ENCODE measurements around the gene KCNMB4. TPM values are rescaled to one million over a fixed set of nuclear protein-coding genes. Genes with fewer than 3 reads are reported as not detected.

The KCNMB4 gene
- polyA plus RNA-seq, 1 donor (not counting 4 experiments of a cell fraction or from before 2014, with no cell fraction given): 0.77 TPM

DNA sequence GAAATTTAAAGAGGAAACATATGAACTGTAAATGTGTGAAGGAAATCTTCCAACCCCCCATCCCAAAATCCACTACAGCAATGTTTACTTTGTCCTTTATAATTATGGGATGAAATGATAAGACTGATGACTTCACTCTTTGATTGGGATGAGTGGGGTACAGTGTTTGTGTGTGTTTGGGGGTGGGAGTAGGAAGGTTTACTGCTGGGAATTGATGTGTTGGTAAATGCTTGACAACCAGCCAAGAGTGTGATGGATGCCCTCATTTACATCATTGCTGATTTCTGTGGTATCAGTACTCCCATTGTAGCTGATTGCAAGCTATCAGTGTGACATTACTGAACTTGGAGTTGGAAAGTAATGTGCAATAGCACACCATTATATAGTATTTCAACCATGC lies 90.9 kb downstream of the KCNMB4 start:
- no peaks in the 10 kb centered on the region for H4K20me1 ChIP-seq (ENCODE audit: control insufficient read depth, extremely low read depth, insufficient read depth, low read length)
- no peak for TF ChIP-seq EZH2 (IDR thresholded peaks at IDR 0.05; ENCODE audit: low read length)
- TF ChIP-seq, protein P1, sequence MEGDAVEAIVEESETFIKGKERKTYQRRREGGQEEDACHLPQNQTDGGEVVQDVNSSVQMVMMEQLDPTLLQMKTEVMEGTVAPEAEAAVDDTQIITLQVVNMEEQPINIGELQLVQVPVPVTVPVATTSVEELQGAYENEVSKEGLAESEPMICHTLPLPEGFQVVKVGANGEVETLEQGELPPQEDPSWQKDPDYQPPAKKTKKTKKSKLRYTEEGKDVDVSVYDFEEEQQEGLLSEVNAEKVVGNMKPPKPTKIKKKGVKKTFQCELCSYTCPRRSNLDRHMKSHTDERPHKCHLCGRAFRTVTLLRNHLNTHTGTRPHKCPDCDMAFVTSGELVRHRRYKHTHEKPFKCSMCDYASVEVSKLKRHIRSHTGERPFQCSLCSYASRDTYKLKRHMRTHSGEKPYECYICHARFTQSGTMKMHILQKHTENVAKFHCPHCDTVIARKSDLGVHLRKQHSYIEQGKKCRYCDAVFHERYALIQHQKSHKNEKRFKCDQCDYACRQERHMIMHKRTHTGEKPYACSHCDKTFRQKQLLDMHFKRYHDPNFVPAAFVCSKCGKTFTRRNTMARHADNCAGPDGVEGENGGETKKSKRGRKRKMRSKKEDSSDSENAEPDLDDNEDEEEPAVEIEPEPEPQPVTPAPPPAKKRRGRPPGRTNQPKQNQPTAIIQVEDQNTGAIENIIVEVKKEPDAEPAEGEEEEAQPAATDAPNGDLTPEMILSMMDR (optimal IDR thresholded peaks at IDR 0.05 in 1 of 3, IDR thresholded peaks at IDR 0.05 in 1 of 3, conservative IDR thresholded peaks at IDR 0.05 in 1 of 3; ENCODE audit: extremely low read depth in 1 of 3, insufficient read depth in 2 of 3, low read length in 3 of 3): no peak
- DNase-seq (ENCODE audit: low read depth, low spot score) (no peak), FAIRE-seq (no peak)
- no peak overlapping the region for H3K4me3 ChIP-seq (ENCODE audit: control insufficient read depth in 2 of 3, extremely low read depth in 1 of 3, insufficient read depth in 2 of 3, low read depth in 1 of 3, low read length in 3 of 3)
- no peaks in the 10 kb centered on the region for H3K36me3 ChIP-seq (ENCODE audit: control insufficient read depth in 2 of 2, extremely low read depth in 1 of 2, insufficient read depth in 2 of 2, low read length in 2 of 2)
- no peaks in the 10 kb centered on the region for H3K79me2 ChIP-seq (ENCODE audit: control insufficient read depth, insufficient read depth, low read length)
- no peaks in the 10 kb centered on the region for H3K9me1 ChIP-seq (ENCODE audit: control insufficient read depth, extremely low read depth, insufficient read depth, low read length)
- no peak overlapping the region for H3K4me2 ChIP-seq (ENCODE audit: control insufficient read depth, extremely low read depth, insufficient read depth, low read depth, low read length)
- no peak overlapping the region for H3K9ac ChIP-seq (ENCODE audit: control insufficient read depth, extremely low read depth, insufficient read depth, low read length)
- no peak overlapping the region for H2AFZ ChIP-seq (ENCODE audit: control insufficient read depth, low read length)
- dilution Hi-C loops (cut with MboI; ENCODE audit: extremely low pct_ligation_motif_present, low sequenced_read_pairs): no loop called here
- H3K9me3 ChIP-seq (ENCODE audit: control insufficient read depth, low read depth, low read length): no peaks in the 10 kb centered on the region
- no peak overlapping the region for H3K27ac ChIP-seq (ENCODE audit: control insufficient read depth, insufficient read depth, low read length)
- H3K4me1 ChIP-seq (ENCODE audit: control insufficient read depth, extremely low read depth, insufficient read depth, low read length): no peaks in the 10 kb centered on the region
- H3K27me3 ChIP-seq (ENCODE audit: control insufficient read depth, extremely low read depth, insufficient read depth, low read length): no peaks in the 10 kb centered on the region

DNA sequence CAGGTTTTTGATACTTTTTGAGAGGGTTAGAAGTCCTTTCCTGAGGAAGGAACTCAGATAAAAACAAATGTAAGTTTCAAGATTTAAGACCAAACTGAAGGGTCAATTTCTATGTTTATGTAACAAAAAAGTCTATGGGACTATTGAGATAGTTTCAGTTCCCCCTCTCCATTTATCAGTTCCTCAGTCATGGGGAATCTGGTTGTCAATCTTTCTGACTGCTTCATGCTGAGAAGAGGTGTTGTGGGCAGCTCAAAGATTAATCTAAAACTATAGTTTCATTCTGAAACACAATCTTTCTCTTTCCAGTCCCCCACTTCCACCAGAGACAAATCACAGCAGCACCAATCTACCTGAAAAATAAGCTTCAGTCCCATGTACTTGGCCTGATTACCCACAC lies 93.7 kb downstream of the KCNMB4 start:
- no peak for FAIRE-seq
- Histone ChIP-seq H3K79me2 (ENCODE audit: control insufficient read depth, insufficient read depth, low read length) (no peaks in the 10 kb centered on the region), H3K36me3 (ENCODE audit: control insufficient read depth in 2 of 2, extremely low read depth in 1 of 2, insufficient read depth in 2 of 2, low read length in 2 of 2) (no peaks in the 10 kb centered on the region), H3K27me3 (ENCODE audit: control insufficient read depth, extremely low read depth, insufficient read depth, low read length) (no peaks in the 10 kb centered on the region), H3K4me1 (ENCODE audit: control insufficient read depth, extremely low read depth, insufficient read depth, low read length) (no peaks in the 10 kb centered on the region), H3K9me3 (ENCODE audit: control insufficient read depth, low read depth, low read length) (no peaks in the 10 kb centered on the region), H3K27ac (ENCODE audit: control insufficient read depth, insufficient read depth, low read length) (no peak overlapping the region), H2AFZ (ENCODE audit: control insufficient read depth, low read length) (no peak overlapping the region), H3K4me2 (ENCODE audit: control insufficient read depth, extremely low read depth, insufficient read depth, low read depth, low read length) (no peak overlapping the region), H3K4me3 (ENCODE audit: control insufficient read depth in 2 of 3, extremely low read depth in 1 of 3, insufficient read depth in 2 of 3, low read depth in 1 of 3, low read length in 3 of 3) (no peak overlapping the region), H4K20me1 (ENCODE audit: control insufficient read depth, extremely low read depth, insufficient read depth, low read length) (no peaks in the 10 kb centered on the region), H3K9ac (ENCODE audit: control insufficient read depth, extremely low read depth, insufficient read depth, low read length) (no peak overlapping the region), H3K9me1 (ENCODE audit: control insufficient read depth, extremely low read depth, insufficient read depth, low read length) (no peaks in the 10 kb centered on the region)
- DNase-seq (ENCODE audit: low read depth, low spot score): no peak
- dilution Hi-C loops (cut with MboI; ENCODE audit: extremely low pct_ligation_motif_present, low sequenced_read_pairs): no loop called here
- no peak for TF ChIP-seq EZH2 (IDR thresholded peaks at IDR 0.05; ENCODE audit: low read length)

DNA sequence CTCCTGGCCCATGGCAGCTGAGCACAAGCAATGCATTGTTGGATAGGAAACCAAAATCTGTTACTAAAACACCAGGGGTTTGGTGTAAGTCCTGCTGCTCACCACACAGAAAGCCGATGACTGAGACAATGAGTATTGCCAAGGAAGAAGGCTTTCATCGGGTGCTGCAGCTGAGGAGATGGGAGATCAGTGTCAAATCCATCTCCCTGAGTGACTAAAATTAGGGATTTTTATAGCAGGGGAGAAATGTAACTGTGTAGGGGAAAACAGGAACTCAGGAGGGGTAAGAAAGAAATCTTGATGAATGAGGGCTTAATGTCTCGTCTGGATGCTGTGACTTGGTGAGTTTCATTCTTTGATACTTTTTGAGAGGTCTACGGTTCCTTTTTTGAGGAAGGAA lies 97.9 kb downstream of the KCNMB4 start:
- no peak for DNase-seq (ENCODE audit: low read depth, low spot score)
- H3K27ac ChIP-seq (ENCODE audit: control insufficient read depth, insufficient read depth, low read length): no peak overlapping the region
- H3K4me2 ChIP-seq (ENCODE audit: control insufficient read depth, extremely low read depth, insufficient read depth, low read depth, low read length): no peak overlapping the region
- H3K36me3 ChIP-seq (ENCODE audit: control insufficient read depth in 2 of 2, extremely low read depth in 1 of 2, insufficient read depth in 2 of 2, low read length in 2 of 2): no peaks in the 10 kb centered on the region
- H3K9me1 ChIP-seq (ENCODE audit: control insufficient read depth, extremely low read depth, insufficient read depth, low read length): no peaks in the 10 kb centered on the region
- dilution Hi-C loops (cut with MboI; ENCODE audit: extremely low pct_ligation_motif_present, low sequenced_read_pairs): no loop called here
- FAIRE-seq: no peak
- no peaks in the 10 kb centered on the region for H3K27me3 ChIP-seq (ENCODE audit: control insufficient read depth, extremely low read depth, insufficient read depth, low read length)
- no peak overlapping the region for H3K4me3 ChIP-seq (ENCODE audit: control insufficient read depth in 2 of 3, extremely low read depth in 1 of 3, insufficient read depth in 2 of 3, low read depth in 1 of 3, low read length in 3 of 3)
- H4K20me1 ChIP-seq (ENCODE audit: control insufficient read depth, extremely low read depth, insufficient read depth, low read length): no peaks in the 10 kb centered on the region
- no peaks in the 10 kb centered on the region for H3K9me3 ChIP-seq (ENCODE audit: control insufficient read depth, low read depth, low read length)
- H3K9ac ChIP-seq (ENCODE audit: control insufficient read depth, extremely low read depth, insufficient read depth, low read length): no peak overlapping the region
- H3K4me1 ChIP-seq (ENCODE audit: control insufficient read depth, extremely low read depth, insufficient read depth, low read length): no peaks in the 10 kb centered on the region
- H3K79me2 ChIP-seq (ENCODE audit: control insufficient read depth, insufficient read depth, low read length): no peaks in the 10 kb centered on the region
- TF ChIP-seq, protein P1 (optimal IDR thresholded peaks at IDR 0.05 in 1 of 3, IDR thresholded peaks at IDR 0.05 in 1 of 3, conservative IDR thresholded peaks at IDR 0.05 in 1 of 3; ENCODE audit: extremely low read depth in 1 of 3, insufficient read depth in 2 of 3, low read length in 3 of 3): no peak
- TF ChIP-seq EZH2 (IDR thresholded peaks at IDR 0.05; ENCODE audit: low read length): no peak
- no peak overlapping the region for H2AFZ ChIP-seq (ENCODE audit: control insufficient read depth, low read length)

Measured in keratinocyte (primary cell).